ENCODE results near the gene SELENOO. TPM values are rescaled to one million over a fixed set of nuclear protein-coding genes. Genes with fewer than 3 reads are reported as not detected.

SELENOO gene
- total RNA-seq, 1 experiment from 2014 or later: 9.4 TPM

GRCh38 chr22:50217543-50218152 is 16.8 kb downstream of the SELENOO start:
- no peak for DNase-seq (ENCODE audit: low read depth)

- no peak for DNase-seq (ENCODE audit: low read depth)
These were observed 17.6 kb downstream of the SELENOO start for GRCh38 chr22:50218153-50218995.

GRCh38 chr22:50218996-50219727 is 18.4 kb downstream of the SELENOO start:
- peak; percentile 45 for DNase-seq (ENCODE audit: low read depth)

- no peak for DNase-seq (ENCODE audit: low read depth)
These were observed 19.2 kb downstream of the SELENOO start for GRCh38 chr22:50219800-50220602.

- DNase-seq (ENCODE audit: low read depth): no peak
These were observed 20.0 kb downstream of the SELENOO start for GRCh38 chr22:50220603-50221409.

GRCh38 chr22:50221410-50222300 is 20.8 kb downstream of the SELENOO start:
- DNase-seq (ENCODE audit: low read depth): no peak

- no peak for DNase-seq (ENCODE audit: low read depth)
These were observed 21.7 kb downstream of the SELENOO start for GRCh38 chr22:50222508-50222907.

- DNase-seq (ENCODE audit: low read depth): no peak
These were observed 23.3 kb downstream of the SELENOO start for GRCh38 chr22:50224071-50224470.

GRCh38 chr22:50225200-50225969 is 24.6 kb downstream of the SELENOO start:
- no peak for DNase-seq (ENCODE audit: low read depth)

GRCh38 chr22:50226063-50226874 is 25.5 kb downstream of the SELENOO start:
- DNase-seq (ENCODE audit: low read depth): no peak

- no peak for DNase-seq (ENCODE audit: low read depth)
These were observed 26.0 kb downstream of the SELENOO start for GRCh38 chr22:50226875-50227165.

GRCh38 chr22:50227579-50228215 is 26.9 kb downstream of the SELENOO start:
- DNase-seq (ENCODE audit: low read depth): no peak

GRCh38 chr22:50228366-50228765 is 27.6 kb downstream of the SELENOO start:
- DNase-seq (ENCODE audit: low read depth): no peak

GRCh38 chr22:50229370-50229769 is 28.6 kb downstream of the SELENOO start:
- no peak for DNase-seq (ENCODE audit: low read depth)

GRCh38 chr22:50232481-50233151 is 31.8 kb downstream of the SELENOO start:
- DNase-seq (ENCODE audit: low read depth): no peak

GRCh38 chr22:50233223-50233622 is 32.4 kb downstream of the SELENOO start:
- no peak for DNase-seq (ENCODE audit: low read depth)

- DNase-seq (ENCODE audit: low read depth): no peak
These were observed 36.1 kb downstream of the SELENOO start for GRCh38 chr22:50236731-50237409.
